ENCODE measurements around the gene SPATA6L. TPM values are rescaled to one million over a fixed set of nuclear protein-coding genes. Genes with fewer than 3 reads are reported as not detected.

SPATA6L gene
- total and polyA plus RNA-seq, 2 of the 13 experiments (the other 11 are each of a cell fraction or from before 2014, with no cell fraction given): 1.1 to 1.9 TPM

DNA sequence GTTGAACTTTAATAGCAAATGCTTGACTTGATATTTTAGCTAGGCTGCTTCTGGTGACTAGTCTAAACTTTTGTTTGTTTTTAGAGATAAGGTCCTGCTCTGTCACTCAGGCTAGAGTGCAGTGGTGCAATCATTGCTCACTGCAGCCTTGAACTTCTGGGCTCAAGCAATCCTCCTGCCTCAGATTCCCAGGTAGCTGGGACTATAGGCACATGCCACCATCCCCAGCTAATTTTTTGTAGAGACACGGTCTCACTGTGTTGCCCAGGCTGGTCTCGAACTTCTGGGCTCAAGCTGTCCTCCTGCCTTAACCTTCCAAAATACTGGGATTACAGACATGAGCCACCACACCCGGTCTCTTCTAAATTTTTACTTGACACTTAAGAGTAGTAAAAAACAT, 33.8 kb upstream of the SPATA6L start (continued):
- TF ChIP-seq, protein P1, sequence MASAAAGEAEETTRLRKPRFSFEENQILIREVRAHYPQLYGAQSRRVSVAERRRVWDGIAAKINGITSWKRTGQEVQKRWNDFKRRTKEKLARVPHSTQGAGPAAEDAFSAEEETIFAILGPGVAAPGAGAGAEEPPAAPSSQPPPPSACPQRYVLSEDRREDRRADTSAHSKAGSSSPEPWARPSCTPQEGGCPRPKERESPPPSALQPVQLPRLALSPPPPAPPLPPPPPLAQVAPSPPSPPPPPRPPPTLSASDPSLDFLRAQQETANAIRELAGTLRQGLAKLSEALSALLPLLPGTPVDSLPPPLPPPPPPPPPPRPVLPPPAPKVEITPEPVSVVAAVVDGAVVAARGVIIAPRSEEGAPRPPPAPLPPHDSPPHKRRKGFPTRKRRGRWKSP (CRISPR knock-in tag; IDR thresholded peaks at IDR 0.05): peak; percentile 58; the same call in 1 of the 2 replicates
- no peak for TF ChIP-seq ZNF501 (CRISPR knock-in tag; IDR thresholded peaks at IDR 0.05)
- no peak for TF ChIP-seq ARID2 (CRISPR knock-in tag; IDR thresholded peaks at IDR 0.05; ENCODE audit: borderline replicate concordance)
- TF ChIP-seq ZNF281 (CRISPR knock-in tag; IDR thresholded peaks at IDR 0.05; ENCODE audit: borderline replicate concordance): no peak
- no peak for TF ChIP-seq ZNF543 (CRISPR knock-in tag; IDR thresholded peaks at IDR 0.05)
- TF ChIP-seq CBFB (CRISPR knock-in tag; IDR thresholded peaks at IDR 0.05): 0 out of 2 replicates have a peak, but pooled peaks have one; percentile 27
- no peak for TF ChIP-seq PCBP1 (IDR thresholded peaks at IDR 0.05; ENCODE audit: borderline replicate concordance, low read depth, low read length)
- TF ChIP-seq HINFP (CRISPR knock-in tag; IDR thresholded peaks at IDR 0.05; ENCODE audit: low read depth): no peak
- no peak for TF ChIP-seq DNMT3B (CRISPR knock-in tag; conservative IDR thresholded peaks at IDR 0.05)
- TF ChIP-seq, protein P2, sequence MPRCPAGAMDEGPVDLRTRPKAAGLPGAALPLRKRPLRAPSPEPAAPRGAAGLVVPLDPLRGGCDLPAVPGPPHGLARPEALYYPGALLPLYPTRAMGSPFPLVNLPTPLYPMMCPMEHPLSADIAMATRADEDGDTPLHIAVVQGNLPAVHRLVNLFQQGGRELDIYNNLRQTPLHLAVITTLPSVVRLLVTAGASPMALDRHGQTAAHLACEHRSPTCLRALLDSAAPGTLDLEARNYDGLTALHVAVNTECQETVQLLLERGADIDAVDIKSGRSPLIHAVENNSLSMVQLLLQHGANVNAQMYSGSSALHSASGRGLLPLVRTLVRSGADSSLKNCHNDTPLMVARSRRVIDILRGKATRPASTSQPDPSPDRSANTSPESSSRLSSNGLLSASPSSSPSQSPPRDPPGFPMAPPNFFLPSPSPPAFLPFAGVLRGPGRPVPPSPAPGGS (CRISPR knock-in tag; IDR thresholded peaks at IDR 0.05): no peak
- TF ChIP-seq, protein P3, sequence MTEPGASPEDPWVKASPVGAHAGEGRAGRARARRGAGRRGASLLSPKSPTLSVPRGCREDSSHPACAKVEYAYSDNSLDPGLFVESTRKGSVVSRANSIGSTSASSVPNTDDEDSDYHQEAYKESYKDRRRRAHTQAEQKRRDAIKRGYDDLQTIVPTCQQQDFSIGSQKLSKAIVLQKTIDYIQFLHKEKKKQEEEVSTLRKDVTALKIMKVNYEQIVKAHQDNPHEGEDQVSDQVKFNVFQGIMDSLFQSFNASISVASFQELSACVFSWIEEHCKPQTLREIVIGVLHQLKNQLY (CRISPR knock-in tag; IDR thresholded peaks at IDR 0.05): peak; percentile 51; the same call in 1 of the 2 replicates
- TF ChIP-seq MTA3 (CRISPR knock-in tag; IDR thresholded peaks at IDR 0.05): no peak
- no peak for TF ChIP-seq ZNF326 (CRISPR knock-in tag; IDR thresholded peaks at IDR 0.05; ENCODE audit: borderline replicate concordance)
- TF ChIP-seq ZNF878 (CRISPR knock-in tag; IDR thresholded peaks at IDR 0.05): peak; percentile 64; the same call in 1 of the 2 replicates
- TF ChIP-seq ZNF510 (CRISPR knock-in tag; IDR thresholded peaks at IDR 0.05; ENCODE audit: low read depth): no peak
- TF ChIP-seq DBP (CRISPR knock-in tag; IDR thresholded peaks at IDR 0.05; ENCODE audit: not compliant biosample characterization): no peak
- TF ChIP-seq ZNF143 (CRISPR knock-in tag; IDR thresholded peaks at IDR 0.05): no peak
- TF ChIP-seq SNAI1 (CRISPR knock-in tag; IDR thresholded peaks at IDR 0.05; ENCODE audit: borderline replicate concordance): no peak
- TF ChIP-seq TCF7 (IDR thresholded peaks at IDR 0.05; ENCODE audit: low read depth): peak; percentile 43; the same call in 1 of the 2 replicates
- TF ChIP-seq ZBTB44 (CRISPR knock-in tag; IDR thresholded peaks at IDR 0.05): no peak
- no peak for TF ChIP-seq PHF20 (CRISPR knock-in tag; IDR thresholded peaks at IDR 0.05)

Measured in HepG2 (cell line).